Measurements from ENCODE around the gene NCK1.
"Not testable (repeated sequence)": the region's sequence is repeated elsewhere in the genome, so short reads cannot be mapped to it uniquely, and the experiment has no call there.

NCK1 gene

DNA sequence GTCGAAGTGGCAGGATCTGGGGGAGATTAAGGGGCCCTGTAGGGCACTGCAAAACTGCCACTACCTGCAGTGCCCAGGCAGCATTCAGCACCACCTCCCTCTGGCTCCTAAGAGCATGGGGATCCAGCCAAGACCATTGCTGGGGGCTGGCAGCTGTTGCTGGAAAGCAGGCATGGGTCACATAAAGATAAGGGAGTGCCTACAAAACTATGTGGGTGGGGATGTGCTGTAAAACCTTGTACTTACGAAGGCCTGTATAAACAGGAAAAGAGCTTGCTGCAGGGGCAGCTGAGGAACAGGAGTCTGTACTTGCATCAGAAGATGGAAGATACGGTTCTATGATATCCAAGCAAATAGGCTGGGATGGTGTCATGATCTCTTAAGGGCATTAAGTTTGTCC lies 122.8 kb downstream of the NCK1 start:
- Mint-ChIP-seq H3K9me3 (peaks cover 25% of the 10 kb centered on the region), H3K27ac (no peak overlapping the region), H3K27me3 (ENCODE audit: low read depth, poor library complexity) (no peaks in the 10 kb centered on the region), H3K4me3 (no peak overlapping the region), H3K4me1 (peaks cover 30% of the 10 kb centered on the region), H3K36me3 (ENCODE audit: low read depth) (peaks cover 20% of the 10 kb centered on the region)
- TF ChIP-seq CTCF (IDR thresholded peaks at IDR 0.05): no peak
- DNase-seq: no peak

DNA sequence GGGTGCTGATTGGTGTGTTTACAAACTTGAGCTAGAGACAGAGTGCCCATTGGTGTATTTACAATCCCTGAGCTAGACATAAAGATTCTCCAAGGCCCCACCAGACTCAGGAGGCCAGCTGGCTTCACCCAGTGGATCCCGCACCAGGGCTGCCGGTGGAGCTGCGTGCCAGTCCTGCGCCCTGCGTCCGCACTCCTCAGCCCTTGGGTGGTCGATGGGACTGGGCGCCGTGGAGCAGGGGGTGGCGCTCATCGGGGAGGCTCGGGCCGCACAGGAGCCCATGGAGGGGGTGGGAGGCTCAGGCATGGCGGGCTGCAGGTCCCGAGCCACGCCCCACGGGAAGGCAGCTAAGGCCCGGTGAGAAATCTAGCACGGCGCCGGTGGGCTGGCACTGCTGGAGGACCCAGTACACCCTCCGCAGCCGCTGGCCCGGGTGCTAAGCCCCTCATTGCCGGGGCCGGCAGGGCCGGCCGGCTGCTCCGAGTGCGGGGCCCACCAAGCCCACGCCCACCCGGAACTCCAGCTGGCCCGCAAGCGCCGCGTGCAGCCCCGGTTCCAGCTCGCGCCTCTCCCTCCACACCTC lies 125.5 kb downstream of the NCK1 start:
- not testable (repeated sequence) for H3K4me3 Mint-ChIP-seq; H3K27ac Mint-ChIP-seq; H3K27me3 Mint-ChIP-seq (ENCODE audit: low read depth, poor library complexity); DNase-seq
- peaks cover 18% of the 10 kb centered on the region for H3K4me1 Mint-ChIP-seq
- peaks cover 20% of the 10 kb centered on the region for H3K36me3 Mint-ChIP-seq (ENCODE audit: low read depth)
- H3K9me3 Mint-ChIP-seq: peaks cover 25% of the 10 kb centered on the region

GRCh38 chr3:136988651-136989050 lies 126.6 kb downstream of the NCK1 start:
- Mint-ChIP-seq H3K4me1 (peaks cover 12% of the 10 kb centered on the region), H3K4me3 (no peak overlapping the region), H3K27ac (peak overlapping the region; percentile 22), H3K9me3 (peaks cover 25% of the 10 kb centered on the region), H3K27me3 (ENCODE audit: low read depth, poor library complexity) (peaks cover 3% of the 10 kb centered on the region), H3K36me3 (ENCODE audit: low read depth) (peaks cover 16% of the 10 kb centered on the region)
- TF ChIP-seq CTCF (IDR thresholded peaks at IDR 0.05): no peak
- no peak for DNase-seq

DNA sequence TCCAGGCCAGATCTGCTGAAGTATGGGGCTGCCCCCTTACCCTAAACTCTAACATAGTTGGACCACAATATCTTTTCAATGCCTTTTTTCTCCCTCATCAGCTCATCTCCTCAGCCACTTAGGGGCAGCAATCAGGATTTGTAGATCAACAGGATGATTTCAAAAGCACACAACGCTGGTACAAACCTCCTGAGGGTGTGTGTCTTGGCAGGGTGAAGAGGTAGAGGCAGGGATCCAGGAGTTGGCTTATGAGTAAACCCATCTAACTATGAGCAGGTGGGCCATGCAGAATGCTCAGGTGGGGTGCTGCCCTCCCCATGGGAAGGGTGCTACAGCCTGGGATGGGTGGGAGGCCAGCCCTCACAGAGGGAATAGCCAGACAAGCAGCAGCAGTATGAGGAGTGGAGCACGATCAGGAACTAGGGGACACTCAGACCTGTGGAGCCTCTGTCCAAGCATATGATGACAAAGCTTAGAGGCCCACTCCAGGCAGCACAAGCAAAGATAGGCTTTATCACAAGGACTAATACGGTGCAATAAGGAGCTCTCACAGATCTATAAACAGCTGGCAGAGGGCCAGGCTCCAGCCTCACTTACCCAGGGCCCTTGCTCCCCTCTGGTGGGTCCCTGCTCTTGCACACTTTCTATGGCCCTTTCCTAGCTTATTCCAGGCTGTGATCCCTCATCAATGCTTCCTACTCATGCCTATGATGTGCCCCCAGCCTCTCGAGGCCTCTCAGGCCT lies 127.9 kb downstream of the NCK1 start:
- no peak for TF ChIP-seq CTCF (IDR thresholded peaks at IDR 0.05)
- Mint-ChIP-seq H3K36me3 (ENCODE audit: low read depth) (peaks cover 16% of the 10 kb centered on the region), H3K27me3 (ENCODE audit: low read depth, poor library complexity) (peaks cover 3% of the 10 kb centered on the region), H3K4me3 (no peak overlapping the region), H3K4me1 (peaks cover 3% of the 10 kb centered on the region), H3K27ac (no peak overlapping the region), H3K9me3 (peaks cover 25% of the 10 kb centered on the region)
- DNase-seq: no peak

GRCh38 chr3:136990826-136991225 lies 128.8 kb downstream of the NCK1 start:
- no peak for DNase-seq
- no peak for TF ChIP-seq CTCF (IDR thresholded peaks at IDR 0.05)
- Mint-ChIP-seq H3K9me3 (peaks cover 21% of the 10 kb centered on the region), H3K4me1 (no peaks in the 10 kb centered on the region), H3K27ac (no peak overlapping the region), H3K4me3 (no peak overlapping the region), H3K27me3 (ENCODE audit: low read depth, poor library complexity) (peaks cover 3% of the 10 kb centered on the region), H3K36me3 (ENCODE audit: low read depth) (peaks cover 16% of the 10 kb centered on the region)

DNA sequence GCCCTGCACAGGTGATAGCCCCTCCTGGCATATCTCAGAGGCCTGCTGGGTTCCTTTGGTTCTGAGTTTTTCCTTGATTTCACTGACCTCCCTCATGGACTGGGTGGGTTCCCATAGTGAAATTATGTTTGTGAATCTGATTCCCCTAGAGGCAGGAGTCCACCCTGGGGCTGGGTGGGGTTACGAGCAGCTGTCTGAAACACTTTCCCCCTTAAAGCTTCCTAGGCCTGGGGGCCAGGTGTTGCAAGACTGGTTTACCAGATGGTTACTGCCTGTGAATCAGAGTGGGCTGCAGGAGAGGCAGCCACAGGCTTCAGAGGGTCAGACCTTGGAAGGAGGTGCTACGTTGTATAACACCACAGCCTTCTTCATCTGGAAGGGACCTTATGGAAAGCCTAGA lies 130.1 kb downstream of the NCK1 start:
- no peak for TF ChIP-seq CTCF (IDR thresholded peaks at IDR 0.05)
- no peak for DNase-seq
- Mint-ChIP-seq H3K27ac (no peak overlapping the region), H3K27me3 (ENCODE audit: low read depth, poor library complexity) (peaks cover 7% of the 10 kb centered on the region), H3K4me3 (no peak overlapping the region), H3K4me1 (peaks cover 8% of the 10 kb centered on the region), H3K9me3 (peaks cover 14% of the 10 kb centered on the region), H3K36me3 (ENCODE audit: low read depth) (peaks cover 7% of the 10 kb centered on the region)
